GM12872 (cell line): Measurements from ENCODE around the gene PADI2.

Experiments used
- CTCF ChIP-seq: IDR thresholded peaks from 3 replicates; pipeline ENCODE4 v1.5.1; 2011; ENCODE audit warnings: low read depth, mild to moderate bottlenecking, low read length, moderate library complexity; ENCODE audit not compliant: insufficient read depth

Gene PADI2

GRCh38 chr1:17112076-17112475, 7.2 kb downstream of the PADI2 start:
- no peak for TF ChIP-seq CTCF

DNA sequence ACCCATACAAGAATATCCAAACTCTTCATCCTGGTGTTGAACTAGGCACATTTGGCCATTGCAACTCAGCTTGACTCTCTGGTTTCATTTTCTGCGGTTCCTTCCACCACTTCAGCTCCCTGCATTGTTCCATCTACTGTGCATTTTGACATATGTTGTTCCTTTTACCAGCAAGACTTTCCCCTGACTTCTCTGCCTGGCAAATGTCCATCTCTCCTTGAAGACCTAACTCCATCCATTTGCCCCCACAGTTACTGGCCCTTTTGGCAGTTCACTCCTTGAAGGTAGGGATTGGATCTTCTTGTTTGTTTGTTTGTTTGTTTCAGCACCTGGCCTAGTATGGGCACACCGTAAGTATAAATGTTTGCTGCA, 8.7 kb downstream of the PADI2 start:
- TF ChIP-seq CTCF = no peak

- no peak for TF ChIP-seq CTCF
Measured at GRCh38 chr1:17109892-17110554, 9.2 kb downstream of the PADI2 start.

GRCh38 chr1:17108786-17109185, 10.5 kb downstream of the PADI2 start:
- no peak for TF ChIP-seq CTCF

DNA sequence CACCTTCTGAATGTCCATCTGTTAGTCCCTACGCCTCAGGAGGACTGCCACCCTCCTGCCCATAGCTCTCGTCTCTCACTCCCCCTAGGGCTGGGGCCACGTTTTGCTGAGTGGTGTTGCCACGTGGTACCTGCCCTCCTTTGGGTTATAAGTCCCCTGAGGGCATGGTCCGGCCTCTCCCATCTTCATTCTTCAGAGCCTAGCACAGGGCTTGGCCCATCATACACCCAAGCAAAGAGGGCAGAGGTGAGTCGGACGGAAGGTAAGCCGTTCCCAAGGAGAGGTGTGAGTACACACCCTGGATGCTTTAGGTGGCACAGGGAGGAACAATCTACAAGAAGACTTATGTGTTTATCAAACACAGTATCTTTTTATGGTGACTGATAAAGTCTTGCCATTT, 10.9 kb downstream of the PADI2 start:
- TF ChIP-seq CTCF = no peak

- no peak for TF ChIP-seq CTCF
Measured at GRCh38 chr1:17104782-17105181, 14.5 kb downstream of the PADI2 start.

DNA sequence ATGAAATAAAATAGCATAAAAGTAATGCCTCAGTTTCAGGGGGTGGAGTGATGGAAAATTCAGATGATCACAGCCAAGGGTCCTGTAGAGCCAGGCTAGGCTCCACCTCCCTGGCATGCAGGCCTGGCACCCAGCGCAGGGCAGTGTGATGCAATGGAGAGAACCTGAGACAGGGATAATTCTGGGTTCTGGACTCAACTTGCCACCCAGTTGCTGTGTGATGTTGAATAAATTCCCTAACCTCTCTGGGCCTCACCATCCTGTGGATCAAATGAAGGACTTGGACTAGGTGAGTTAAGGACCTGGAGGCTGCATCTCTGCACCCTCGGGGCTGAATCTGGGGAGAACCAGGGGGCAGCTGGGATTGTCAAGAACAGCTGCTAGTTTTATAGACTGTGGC, 17.0 kb downstream of the PADI2 start:
- TF ChIP-seq CTCF = no peak
